Measurements from ENCODE around the gene TMEM183A.
A peak's percentile ranks its signal among the peaks of the same experiment; 100 is the strongest.

The TMEM183A gene

GRCh38 chr1:203028784-203029553, 21.8 kb downstream of the TMEM183A start:
- no peak for DNase-seq

- DNase-seq = peak in 1 of 4 experiments; percentile 56
These were observed 24.3 kb downstream of the TMEM183A start for GRCh38 chr1:203031467-203031866.

GRCh38 chr1:203033287-203033686, 26.1 kb downstream of the TMEM183A start:
- no peak for DNase-seq

- DNase-seq = no peak
These were observed 26.7 kb downstream of the TMEM183A start for GRCh38 chr1:203033917-203034316.

- DNase-seq = no peak
These were observed 27.4 kb downstream of the TMEM183A start for GRCh38 chr1:203034422-203035110.

GRCh38 chr1:203035111-203036000, 28.2 kb downstream of the TMEM183A start:
- DNase-seq = no peak

GRCh38 chr1:203036135-203036534, 29.0 kb downstream of the TMEM183A start:
- no peak for DNase-seq

- DNase-seq = no peak
These were observed 29.4 kb downstream of the TMEM183A start for GRCh38 chr1:203036537-203036936.

- DNase-seq = peak in 1 of 4 experiments; percentile 26
These were observed 30.5 kb downstream of the TMEM183A start for GRCh38 chr1:203037509-203038190.

- peak; percentile 83 to 90 (median 88) for DNase-seq
These were observed 31.1 kb downstream of the TMEM183A start for GRCh38 chr1:203038217-203038741.

GRCh38 chr1:203038891-203039608, 31.9 kb downstream of the TMEM183A start:
- peak; percentile 83 to 90 (median 86) for DNase-seq

GRCh38 chr1:203039609-203040512, 32.7 kb downstream of the TMEM183A start:
- DNase-seq = peak; percentile 38 to 73 (median 50)

GRCh38 chr1:203040513-203041275, 33.5 kb downstream of the TMEM183A start:
- no peak for DNase-seq

- no peak for DNase-seq
These were observed 34.3 kb downstream of the TMEM183A start for GRCh38 chr1:203041351-203041932.

GRCh38 chr1:203043830-203044545, 36.8 kb downstream of the TMEM183A start:
- DNase-seq = no peak

GRCh38 chr1:203044546-203045250, 37.5 kb downstream of the TMEM183A start:
- no peak for DNase-seq

GRCh38 chr1:203045336-203045735, 38.2 kb downstream of the TMEM183A start:
- no peak for DNase-seq
